Right lobe of liver (tissue), 4 donors: ENCODE data around the gene DZIP1.

Experiments used
- POLR2A ChIP-seq: fragments of 450-650 bp; IDR thresholded peaks from one replicate; pipeline ENCODE4 v1.6.1; 2017; ENCODE audit warnings: antibody characterized with exemption, mild to moderate bottlenecking
- TF ChIP-seq, protein P1 (sequence below), 4 donors: fragments of 200-600 bp in 3 of 4; fragments of 450-650 bp in 1 of 4; IDR thresholded peaks; one replicate each; pipeline versions ENCODE4 v1.5.1 to v1.8.0; 2016 to 2022; ENCODE audit warnings: antibody characterized with exemption in 4 of 4, mild to moderate bottlenecking in 2 of 4
- donor health status: DM: no; HTN: no; CAD: no.
- donor health status: DM: no; HTN: no; CAD: no.
- donor health status: DM: no; HTN: yes; CAD: no.

DNA sequence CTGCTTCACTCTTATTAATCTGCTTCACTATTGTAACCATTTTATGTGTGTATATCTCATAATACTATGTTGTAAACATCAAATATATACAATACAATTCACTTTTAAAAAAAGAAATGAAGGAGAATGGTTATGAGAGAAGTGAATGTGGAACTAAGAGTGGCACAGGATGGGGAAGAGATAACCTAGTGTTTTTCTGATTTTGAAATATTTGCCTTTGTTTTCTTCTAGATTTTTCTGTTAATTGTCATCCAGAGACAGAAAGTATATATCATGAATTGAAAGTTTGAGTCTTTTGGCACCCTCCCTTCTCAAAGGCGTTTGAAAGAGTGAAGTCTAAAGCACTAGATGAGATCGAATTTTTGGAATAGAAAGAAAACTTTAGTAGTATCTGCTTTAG is 35.2 kb upstream of the DZIP1 start:
- TF ChIP-seq, protein P1, sequence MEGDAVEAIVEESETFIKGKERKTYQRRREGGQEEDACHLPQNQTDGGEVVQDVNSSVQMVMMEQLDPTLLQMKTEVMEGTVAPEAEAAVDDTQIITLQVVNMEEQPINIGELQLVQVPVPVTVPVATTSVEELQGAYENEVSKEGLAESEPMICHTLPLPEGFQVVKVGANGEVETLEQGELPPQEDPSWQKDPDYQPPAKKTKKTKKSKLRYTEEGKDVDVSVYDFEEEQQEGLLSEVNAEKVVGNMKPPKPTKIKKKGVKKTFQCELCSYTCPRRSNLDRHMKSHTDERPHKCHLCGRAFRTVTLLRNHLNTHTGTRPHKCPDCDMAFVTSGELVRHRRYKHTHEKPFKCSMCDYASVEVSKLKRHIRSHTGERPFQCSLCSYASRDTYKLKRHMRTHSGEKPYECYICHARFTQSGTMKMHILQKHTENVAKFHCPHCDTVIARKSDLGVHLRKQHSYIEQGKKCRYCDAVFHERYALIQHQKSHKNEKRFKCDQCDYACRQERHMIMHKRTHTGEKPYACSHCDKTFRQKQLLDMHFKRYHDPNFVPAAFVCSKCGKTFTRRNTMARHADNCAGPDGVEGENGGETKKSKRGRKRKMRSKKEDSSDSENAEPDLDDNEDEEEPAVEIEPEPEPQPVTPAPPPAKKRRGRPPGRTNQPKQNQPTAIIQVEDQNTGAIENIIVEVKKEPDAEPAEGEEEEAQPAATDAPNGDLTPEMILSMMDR (IDR thresholded peaks at IDR 0.05) = no peak
- TF ChIP-seq POLR2A = no peak
